HCT116 (cell line): ENCODE data around the gene GNAO1. TPM values are rescaled to one million over a fixed set of nuclear protein-coding genes. Genes with fewer than 3 reads are reported as not detected.

Experiments
- ATAC-seq: fragments of 200-7000 bp; cut with Tn5 transposase; 2 replicates; pipeline ENCODE4 v1.9.1; 2020; ENCODE audit warnings: mild to moderate bottlenecking, moderate library complexity
- BruUV-seq: library from RNA; stranded (reverse); fragments of 400-500 nt; replicated peaks from 2 replicates; lab custom pipeline; 2021; lab: Mats Ljungman, UMichigan
- CTCF ChIA-PET: fragments of 300-600 bp; sonication (Branson Sonifier 250); formaldehyde crosslinking; loops from one replicate; lab custom pipeline; 2021; ENCODE audit warnings: antibody characterized with exemption; lab: Charles Lee
- POLR2A ChIA-PET: fragments of 300-600, 350-600 bp; sonication (Branson Sonifier 250); formaldehyde crosslinking; loops from one replicate; lab custom pipeline; 2021; ENCODE audit warnings: antibody characterized with exemption; lab: Charles Lee
- RAD21 ChIA-PET, 2 experiments: fragments of 300-600 bp; sonication (Branson Sonifier 250); formaldehyde crosslinking; loops; one replicate each; lab custom pipeline; 2023; ENCODE audit warnings: low total read pairs in 2 of 2; ENCODE audit not compliant: uncharacterized antibody in 2 of 2, unreplicated experiment in 2 of 2, low non-redundant PET in 1 of 2; lab: Charles Lee
- DNase-seq: peaks from one replicate; pipeline ENCODE4 v3.0.0-alpha.2; 2010; ENCODE audit warnings: low read depth, low spot score
- H2AFZ ChIP-seq: fragments of 200-600 bp; shearing (Covaris generic), sonication (generic); 2 replicates; pipeline ENCODE4 v1.6.1; 2017; ENCODE audit warnings: low read depth, mixed run types, mixed read lengths, antibody characterized with exemption, low read length; ENCODE audit not compliant: poor library complexity, severe bottlenecking
- H3K27ac ChIP-seq: 2 replicates; pipeline ENCODE4 v1.5.1; 2012; ENCODE audit warnings: low read depth, low read length
- H3K27me3 ChIP-seq: fragments of 200-600 bp; sonication (generic); 2 replicates; pipeline ENCODE4 v1.6.1; 2016; ENCODE audit warnings: mixed run types, low read length, mixed read lengths; ENCODE audit not compliant: insufficient read depth
- H3K36me3 ChIP-seq, 2 experiments: fragments of 200-500 bp in 1 of 2; fragments of 200-600 bp in 1 of 2; sonication (Bioruptor generic) in 1 of 2; sonication (generic) in 1 of 2; 2 replicates each; pipeline versions ENCODE4 v1.5.1 to v1.6.1; 2014 to 2016; ENCODE audit warnings: low read length in 2 of 2, inconsistent platforms in 1 of 2, mixed read lengths in 1 of 2, mixed run types in 1 of 2; ENCODE audit not compliant: insufficient read depth in 2 of 2, control insufficient read depth in 1 of 2
- H3K4me1 ChIP-seq, 2 experiments: fragments of 200-600 bp in 1 of 2; sonication (generic) in 1 of 2; 2 replicates each; pipeline versions ENCODE4 v1.5.1 to v1.6.1; 2012 to 2017; ENCODE audit warnings: low read length in 2 of 2, inconsistent platforms in 1 of 2, mild to moderate bottlenecking in 1 of 2, mixed read lengths in 1 of 2, mixed run types in 1 of 2, moderate library complexity in 1 of 2; ENCODE audit not compliant: insufficient read depth in 2 of 2, control insufficient read depth in 1 of 2
- H3K4me2 ChIP-seq: fragments of 200-600 bp; sonication (generic); 2 replicates; pipeline ENCODE4 v1.6.1; 2017; ENCODE audit warnings: mixed run types, low read length, mixed read lengths
- H3K4me3 ChIP-seq, 2 experiments: fragments of 200-600 bp in 1 of 2; sonication (generic) in 1 of 2; replicated peaks in 1 of 2; 2 replicates each; pipeline ENCODE4 v1.5.1; 2011 to 2016; ENCODE audit warnings: low read length in 2 of 2, control low read depth in 1 of 2, low read depth in 1 of 2, mild to moderate bottlenecking in 1 of 2, mixed read lengths in 1 of 2, mixed run types in 1 of 2
- H3K79me2 ChIP-seq: fragments of 200-600 bp; sonication (generic); 2 replicates; pipeline ENCODE4 v1.6.1; 2017; ENCODE audit warnings: mild to moderate bottlenecking, mixed run types, low read length, moderate library complexity, mixed read lengths; ENCODE audit not compliant: insufficient read depth
- H3K9ac ChIP-seq: fragments of 200-600 bp; sonication (generic); 2 replicates; pipeline ENCODE4 v1.6.1; 2016; ENCODE audit warnings: low read length, mixed read lengths
- H3K9me2 ChIP-seq: fragments of 200-600 bp; sonication (generic), shearing (Covaris generic); 2 replicates; pipeline ENCODE4 v1.6.1; 2017; ENCODE audit warnings: mixed run types, mild to moderate bottlenecking, moderate library complexity; ENCODE audit not compliant: insufficient read depth
- H3K9me3 ChIP-seq, 2 experiments: fragments of 200-500 bp in 1 of 2; fragments of 200-600 bp in 1 of 2; sonication (Bioruptor generic) in 1 of 2; sonication (generic) in 1 of 2; 2 replicates each; pipeline ENCODE4 v1.6.1; 2014 to 2017; ENCODE audit warnings: low read length in 2 of 2, mixed read lengths in 2 of 2, inconsistent platforms in 1 of 2, low read depth in 1 of 2, mild to moderate bottlenecking in 1 of 2, mixed run types in 1 of 2, moderate library complexity in 1 of 2; ENCODE audit not compliant: control insufficient read depth in 1 of 2, insufficient read depth in 1 of 2
- H4K20me1 ChIP-seq: fragments of 200-600 bp; sonication (generic), shearing (Covaris generic); 2 replicates; pipeline ENCODE4 v1.6.1; 2017; ENCODE audit warnings: mixed run types, mild to moderate bottlenecking, moderate library complexity; ENCODE audit not compliant: insufficient read depth
- CBX3 ChIP-seq: IDR thresholded peaks from 2 replicates; pipeline ENCODE4 v1.6.1; 2012; ENCODE audit warnings: low read depth
- EZH2phosphoT487 ChIP-seq: fragments of 200-600 bp; IDR thresholded peaks from 2 replicates; pipeline ENCODE4 v1.6.1; 2018; ENCODE audit warnings: antibody characterized with exemption, borderline replicate concordance
- SIN3A ChIP-seq: IDR thresholded peaks from 2 replicates; pipeline ENCODE4 v1.6.1; 2012; ENCODE audit warnings: low read depth
- intact Hi-C: fragments of 100-400 bp; cut with micrococcal nuclease; formaldehyde crosslinking; loops from 2 replicates; pipeline ENCODE4 v1.10.0; 2022
- total RNA-seq: library from RNA; stranded (reverse); gene quantifications from one replicate; pipeline ENCODE4 v1.2.1, GENCODE V29; 2021; ENCODE audit not compliant: unreplicated experiment
- TF ChIP-seq, protein P1 (sequence below): IDR thresholded peaks from 2 replicates; pipeline ENCODE4 v1.6.1; 2011; ENCODE audit warnings: mild to moderate bottlenecking, low read length, moderate library complexity; ENCODE audit not compliant: insufficient replicate concordance; ENCODE audit errors: extremely low read depth
- TF ChIP-seq, protein P2 (sequence below): IDR thresholded peaks from 2 replicates; pipeline ENCODE4 v1.6.1; 2012; ENCODE audit warnings: low read depth

GNAO1 gene
- total RNA-seq, 1 experiment from 2014 or later: 0.12 TPM

DNA sequence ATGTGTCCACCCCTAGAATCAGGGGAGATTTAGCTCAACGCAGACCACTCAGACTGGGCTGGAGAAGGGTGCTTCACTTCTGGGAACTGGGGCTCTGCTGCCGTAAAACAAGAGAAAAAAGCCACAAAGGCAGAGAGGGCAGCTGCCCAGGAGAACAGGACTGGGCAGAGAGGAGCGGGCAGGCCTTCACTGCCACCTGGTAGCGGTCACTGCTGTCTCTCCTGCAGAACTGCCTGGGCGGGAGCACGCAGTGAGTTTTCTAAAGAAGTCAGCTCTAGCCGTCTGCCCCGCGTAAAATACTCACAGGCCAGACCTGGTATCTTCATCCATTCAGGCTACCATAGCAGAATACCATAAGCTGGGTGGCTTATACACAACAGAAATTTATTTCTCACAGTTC lies 130.3 kb downstream of the GNAO1 start:
- intact Hi-C loops: loop anchor here (10.0 kb wide), 1 partner anchor 857 kb away; no protein-coding TSS in a partner anchor
- DNase-seq (no peak), ATAC-seq (no peak)
- Histone ChIP-seq H2AFZ (no peak overlapping the region), H3K9ac (no peak overlapping the region), H3K79me2 (no peaks in the 10 kb centered on the region), H3K4me3 (no peak overlapping the region), H3K36me3 (no peaks in the 10 kb centered on the region), H3K4me2 (no peak overlapping the region), H3K9me2 (no peaks in the 10 kb centered on the region), H3K27me3 (no peaks in the 10 kb centered on the region)
- ChIA-PET POLR2A (no interaction called here), RAD21 (no interaction called here)
- no TSS peak for BruUV-seq
- TF ChIP-seq EZH2phosphoT487 (no peak), CBX3 (no peak), SIN3A (no peak)
- TF ChIP-seq, protein P1, sequence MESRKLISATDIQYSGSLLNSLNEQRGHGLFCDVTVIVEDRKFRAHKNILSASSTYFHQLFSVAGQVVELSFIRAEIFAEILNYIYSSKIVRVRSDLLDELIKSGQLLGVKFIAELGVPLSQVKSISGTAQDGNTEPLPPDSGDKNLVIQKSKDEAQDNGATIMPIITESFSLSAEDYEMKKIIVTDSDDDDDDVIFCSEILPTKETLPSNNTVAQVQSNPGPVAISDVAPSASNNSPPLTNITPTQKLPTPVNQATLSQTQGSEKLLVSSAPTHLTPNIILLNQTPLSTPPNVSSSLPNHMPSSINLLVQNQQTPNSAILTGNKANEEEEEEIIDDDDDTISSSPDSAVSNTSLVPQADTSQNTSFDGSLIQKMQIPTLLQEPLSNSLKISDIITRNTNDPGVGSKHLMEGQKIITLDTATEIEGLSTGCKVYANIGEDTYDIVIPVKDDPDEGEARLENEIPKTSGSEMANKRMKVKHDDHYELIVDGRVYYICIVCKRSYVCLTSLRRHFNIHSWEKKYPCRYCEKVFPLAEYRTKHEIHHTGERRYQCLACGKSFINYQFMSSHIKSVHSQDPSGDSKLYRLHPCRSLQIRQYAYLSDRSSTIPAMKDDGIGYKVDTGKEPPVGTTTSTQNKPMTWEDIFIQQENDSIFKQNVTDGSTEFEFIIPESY: no peak
- TF ChIP-seq, protein P2, sequence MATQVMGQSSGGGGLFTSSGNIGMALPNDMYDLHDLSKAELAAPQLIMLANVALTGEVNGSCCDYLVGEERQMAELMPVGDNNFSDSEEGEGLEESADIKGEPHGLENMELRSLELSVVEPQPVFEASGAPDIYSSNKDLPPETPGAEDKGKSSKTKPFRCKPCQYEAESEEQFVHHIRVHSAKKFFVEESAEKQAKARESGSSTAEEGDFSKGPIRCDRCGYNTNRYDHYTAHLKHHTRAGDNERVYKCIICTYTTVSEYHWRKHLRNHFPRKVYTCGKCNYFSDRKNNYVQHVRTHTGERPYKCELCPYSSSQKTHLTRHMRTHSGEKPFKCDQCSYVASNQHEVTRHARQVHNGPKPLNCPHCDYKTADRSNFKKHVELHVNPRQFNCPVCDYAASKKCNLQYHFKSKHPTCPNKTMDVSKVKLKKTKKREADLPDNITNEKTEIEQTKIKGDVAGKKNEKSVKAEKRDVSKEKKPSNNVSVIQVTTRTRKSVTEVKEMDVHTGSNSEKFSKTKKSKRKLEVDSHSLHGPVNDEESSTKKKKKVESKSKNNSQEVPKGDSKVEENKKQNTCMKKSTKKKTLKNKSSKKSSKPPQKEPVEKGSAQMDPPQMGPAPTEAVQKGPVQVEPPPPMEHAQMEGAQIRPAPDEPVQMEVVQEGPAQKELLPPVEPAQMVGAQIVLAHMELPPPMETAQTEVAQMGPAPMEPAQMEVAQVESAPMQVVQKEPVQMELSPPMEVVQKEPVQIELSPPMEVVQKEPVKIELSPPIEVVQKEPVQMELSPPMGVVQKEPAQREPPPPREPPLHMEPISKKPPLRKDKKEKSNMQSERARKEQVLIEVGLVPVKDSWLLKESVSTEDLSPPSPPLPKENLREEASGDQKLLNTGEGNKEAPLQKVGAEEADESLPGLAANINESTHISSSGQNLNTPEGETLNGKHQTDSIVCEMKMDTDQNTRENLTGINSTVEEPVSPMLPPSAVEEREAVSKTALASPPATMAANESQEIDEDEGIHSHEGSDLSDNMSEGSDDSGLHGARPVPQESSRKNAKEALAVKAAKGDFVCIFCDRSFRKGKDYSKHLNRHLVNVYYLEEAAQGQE: no peak
- TF ChIP-seq, all 23 proteins: peak for 0
- Histone ChIP-seq H3K9me3 (no peaks in the 10 kb centered on the region), H4K20me1 (no peaks in the 10 kb centered on the region), H3K27ac (no peak overlapping the region), H3K4me1 (peaks cover 8 to 31% of the 10 kb centered on the region in 2 experiments)
- CTCF ChIA-PET: interaction anchor here (1.0 kb wide), 1 partner anchor 856 kb away, joined by 3 read pairs; no protein-coding TSS in a partner anchor
